ENCODE data around the gene HOXB6.
A peak's percentile ranks its signal among the peaks of the same experiment; 100 is the strongest.

The HOXB6 gene

DNA sequence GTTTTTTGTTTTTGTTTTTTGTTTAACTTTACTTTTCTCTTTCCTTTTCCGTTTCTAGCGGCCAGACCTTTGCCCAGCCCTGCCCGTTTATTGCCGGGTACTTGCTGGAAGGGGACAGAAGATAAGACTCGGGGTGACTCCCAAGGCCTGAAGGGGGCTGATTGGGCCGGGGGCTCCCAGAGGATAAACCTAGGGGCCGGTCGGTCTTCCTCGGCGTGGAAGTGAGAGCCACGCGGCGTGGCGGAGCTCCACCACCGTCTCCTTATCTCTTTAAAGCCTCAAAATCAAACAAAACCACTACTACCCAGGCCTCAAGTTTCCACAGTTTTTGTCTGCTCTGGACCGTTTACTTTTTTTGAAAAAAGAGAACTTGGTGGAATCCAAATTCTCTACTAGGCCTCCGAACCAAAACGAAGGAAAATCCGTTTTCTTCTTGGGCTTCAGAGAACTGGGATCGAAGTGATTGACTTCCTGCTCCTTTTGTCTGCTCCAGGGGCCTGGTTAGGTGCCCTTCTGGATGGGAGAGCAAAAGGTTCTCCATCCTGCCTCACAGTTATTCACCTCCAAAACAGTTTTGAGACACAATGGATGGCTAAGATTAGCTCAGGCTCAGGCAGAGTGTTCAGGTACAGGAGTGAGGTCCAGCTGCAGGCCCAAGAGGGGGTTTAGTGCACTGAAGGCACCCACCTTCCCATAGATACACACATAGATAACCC lies 29.9 kb upstream of the HOXB6 start:
- no peak for DNase-seq

DNA sequence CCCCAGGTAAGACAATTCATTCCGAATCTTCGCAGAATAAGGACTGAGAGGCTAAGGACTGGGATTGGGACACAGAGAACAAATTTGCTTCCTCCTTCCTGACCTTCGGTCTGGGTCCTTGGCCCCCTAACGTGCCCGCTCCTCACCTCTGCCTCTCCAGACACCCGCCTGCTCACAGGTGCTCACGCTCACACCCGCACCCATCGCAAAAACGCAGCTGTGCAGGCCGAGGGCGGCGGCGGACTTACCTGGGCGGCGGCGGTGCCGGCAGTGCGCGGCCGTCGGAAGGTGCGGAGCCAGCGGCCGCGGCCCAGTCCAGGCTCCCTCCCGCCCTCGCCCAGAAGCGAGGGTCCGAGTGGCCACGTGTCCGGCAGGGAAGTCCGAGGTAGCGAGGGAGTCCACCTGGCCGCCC lies 28.5 kb upstream of the HOXB6 start:
- no peak for DNase-seq

DNA sequence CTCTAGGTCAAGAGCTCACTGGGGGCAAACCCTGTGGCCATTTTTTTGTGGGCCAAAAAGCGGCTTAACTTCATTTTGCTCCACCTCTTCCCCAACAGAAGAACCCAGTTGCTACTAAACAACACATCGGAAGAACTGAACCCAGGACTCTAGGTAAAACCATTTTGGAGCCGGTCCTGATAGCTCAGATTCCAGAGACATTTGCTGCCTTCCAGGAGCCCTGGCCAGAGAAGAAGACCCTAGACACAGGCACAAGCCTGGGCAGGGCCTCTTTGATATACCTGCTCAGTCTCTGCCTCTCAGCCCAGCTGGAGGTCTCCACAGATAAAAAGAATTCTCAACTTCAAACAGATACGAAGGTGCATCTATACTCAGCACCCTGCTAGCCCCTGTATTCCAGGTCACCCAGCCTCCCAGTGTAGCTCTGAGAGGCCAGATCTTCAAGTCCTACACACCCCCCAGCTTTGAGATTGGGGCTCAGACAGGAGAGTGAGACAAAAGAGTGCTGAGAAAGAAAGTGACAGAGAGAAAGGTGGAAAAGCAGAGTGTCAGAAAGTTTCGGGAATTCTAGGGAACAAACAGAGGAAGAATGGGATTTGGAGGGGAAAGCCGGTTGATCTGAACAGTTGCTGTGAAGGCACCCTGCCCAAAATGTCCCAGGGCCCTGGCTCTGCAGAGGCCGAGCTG lies 27.9 kb upstream of the HOXB6 start:
- no peak for DNase-seq

- no peak for DNase-seq
Measured at GRCh38 chr17:48631693-48632578, 27.1 kb upstream of the HOXB6 start.

DNA sequence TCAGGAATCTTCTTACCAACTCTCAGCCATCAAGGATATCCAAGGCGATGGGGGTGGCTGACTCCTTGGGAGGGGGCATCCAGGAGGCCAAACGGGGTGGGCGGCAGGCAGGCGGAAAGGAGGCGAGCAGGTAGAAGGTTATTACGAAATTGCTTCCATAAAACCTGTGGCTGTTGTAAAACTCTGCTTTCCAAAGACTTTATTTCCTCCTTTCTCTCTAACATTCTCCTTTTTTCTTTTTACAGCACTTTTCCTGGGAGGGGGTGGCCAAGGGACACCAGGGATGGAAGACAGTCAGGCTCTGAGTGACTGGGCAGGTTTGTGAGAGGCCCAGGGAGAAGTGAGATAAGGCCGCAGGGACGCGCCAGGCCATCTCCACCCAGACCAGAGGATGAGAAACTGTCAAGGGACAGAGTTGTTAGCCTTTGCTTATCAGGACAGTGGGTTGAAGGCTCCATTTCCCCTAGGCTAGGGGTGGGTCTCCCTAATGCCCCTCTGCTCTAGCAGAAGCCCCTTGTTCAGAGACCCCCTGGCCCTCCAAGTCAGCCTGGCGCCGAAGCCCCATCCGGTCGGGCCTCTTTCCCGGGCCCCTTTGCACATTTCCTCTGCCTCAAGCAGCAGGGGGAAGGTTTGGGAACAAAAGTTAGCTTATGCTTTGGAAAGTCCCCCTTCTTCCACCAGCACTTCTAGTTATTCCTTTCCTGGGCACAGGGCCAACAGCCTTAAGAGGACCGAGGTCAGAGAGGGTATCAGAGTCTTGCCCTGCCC lies 26.3 kb upstream of the HOXB6 start:
- no peak for DNase-seq

GRCh38 chr17:48630009-48630924 lies 25.5 kb upstream of the HOXB6 start:
- no peak for DNase-seq

DNA sequence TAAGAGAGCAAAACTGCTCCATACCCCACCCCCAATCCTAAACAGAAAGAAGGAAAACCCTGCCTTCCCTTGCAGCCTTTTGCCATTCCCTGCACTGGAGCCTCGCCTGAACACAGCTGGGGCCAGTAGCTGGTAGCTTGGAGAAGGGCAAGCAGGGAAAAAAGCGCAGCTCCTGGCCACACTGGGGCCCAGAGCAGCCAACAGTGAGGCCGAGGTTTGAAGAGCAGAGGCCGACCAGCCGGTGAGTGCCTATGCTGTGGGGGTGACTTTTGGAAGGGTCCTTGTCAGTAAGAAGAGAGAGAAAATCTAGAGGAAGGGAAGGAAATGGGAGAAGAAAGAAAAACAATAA lies 24.6 kb upstream of the HOXB6 start:
- no peak for DNase-seq

- no peak for DNase-seq
Measured at GRCh38 chr17:48628649-48629410, 24.0 kb upstream of the HOXB6 start.

DNA sequence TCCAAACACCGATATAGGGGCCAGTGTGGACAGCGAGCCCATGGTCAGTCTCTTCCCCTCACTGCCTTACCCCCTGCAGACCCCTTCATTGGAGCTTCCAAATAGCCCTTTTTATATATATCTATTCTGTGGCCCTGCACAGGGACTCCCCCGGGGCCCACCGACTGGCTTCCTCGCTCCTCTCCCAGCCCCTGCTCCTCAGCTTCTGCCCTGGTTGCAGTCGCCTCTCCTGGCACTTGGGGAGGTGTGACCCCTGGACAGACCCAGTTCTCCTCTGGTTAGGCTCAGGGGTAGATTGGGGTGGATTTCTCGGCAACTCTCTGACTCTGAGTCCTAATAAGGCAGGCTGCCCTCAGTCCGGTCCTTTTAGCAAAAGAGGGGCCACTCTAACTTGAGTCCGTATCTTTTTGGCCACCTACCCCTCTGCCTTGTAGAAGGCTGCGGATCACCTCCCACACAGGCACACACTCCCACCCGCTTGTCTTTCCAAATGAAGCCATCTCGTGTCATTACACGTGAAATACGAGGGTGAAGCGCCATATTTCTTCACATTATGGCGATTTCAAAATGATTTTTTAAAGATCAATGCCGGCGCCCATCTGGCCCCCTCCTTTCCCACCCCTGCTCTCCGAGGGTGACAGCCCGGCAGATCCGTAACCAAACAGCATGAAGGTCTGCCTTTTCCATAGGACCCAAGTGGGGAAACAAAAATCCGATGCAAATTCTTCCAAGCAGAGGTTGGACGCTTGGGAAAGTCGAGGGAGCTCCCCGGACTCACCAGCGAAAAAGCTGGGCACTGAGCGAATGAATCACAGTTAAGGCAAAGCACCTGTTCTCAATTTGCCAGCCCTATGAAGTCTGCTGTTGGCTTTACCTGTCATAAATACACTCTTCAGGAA lies 23.1 kb upstream of the HOXB6 start:
- DNase-seq, result no peak

DNA sequence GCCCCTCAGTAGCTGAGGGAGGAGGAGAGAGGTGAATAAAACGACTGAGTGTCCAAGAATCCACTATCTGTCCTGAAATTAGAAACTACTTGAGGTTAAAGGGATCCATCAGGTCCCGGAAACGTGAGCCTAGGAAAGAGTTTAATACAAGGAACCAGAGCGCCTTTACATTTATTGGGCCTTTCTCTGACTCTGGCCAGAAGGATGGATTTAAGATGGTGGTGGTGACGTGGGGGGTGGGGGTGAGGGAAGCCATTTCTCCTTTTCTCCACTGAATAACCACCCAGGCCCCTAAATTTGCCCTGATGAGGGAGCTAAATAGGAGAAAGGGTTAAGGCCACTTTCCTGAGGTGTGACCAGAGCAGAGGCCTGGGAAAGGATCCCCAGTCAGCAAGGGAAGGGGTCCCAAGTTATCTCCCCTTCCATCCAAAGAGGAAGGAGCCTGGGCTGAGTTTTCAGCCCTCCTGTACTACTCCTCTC lies 22.4 kb upstream of the HOXB6 start:
- no peak for DNase-seq

GRCh38 chr17:48626245-48627117 lies 21.7 kb upstream of the HOXB6 start, which contains the start of gene HOXB9:
Gene HOXB9 (minus strand): TSS chr17:48626358. CDS start chr17:48626269, 89 bp downstream.
- DNase-seq, result peak; percentile 50

DNA sequence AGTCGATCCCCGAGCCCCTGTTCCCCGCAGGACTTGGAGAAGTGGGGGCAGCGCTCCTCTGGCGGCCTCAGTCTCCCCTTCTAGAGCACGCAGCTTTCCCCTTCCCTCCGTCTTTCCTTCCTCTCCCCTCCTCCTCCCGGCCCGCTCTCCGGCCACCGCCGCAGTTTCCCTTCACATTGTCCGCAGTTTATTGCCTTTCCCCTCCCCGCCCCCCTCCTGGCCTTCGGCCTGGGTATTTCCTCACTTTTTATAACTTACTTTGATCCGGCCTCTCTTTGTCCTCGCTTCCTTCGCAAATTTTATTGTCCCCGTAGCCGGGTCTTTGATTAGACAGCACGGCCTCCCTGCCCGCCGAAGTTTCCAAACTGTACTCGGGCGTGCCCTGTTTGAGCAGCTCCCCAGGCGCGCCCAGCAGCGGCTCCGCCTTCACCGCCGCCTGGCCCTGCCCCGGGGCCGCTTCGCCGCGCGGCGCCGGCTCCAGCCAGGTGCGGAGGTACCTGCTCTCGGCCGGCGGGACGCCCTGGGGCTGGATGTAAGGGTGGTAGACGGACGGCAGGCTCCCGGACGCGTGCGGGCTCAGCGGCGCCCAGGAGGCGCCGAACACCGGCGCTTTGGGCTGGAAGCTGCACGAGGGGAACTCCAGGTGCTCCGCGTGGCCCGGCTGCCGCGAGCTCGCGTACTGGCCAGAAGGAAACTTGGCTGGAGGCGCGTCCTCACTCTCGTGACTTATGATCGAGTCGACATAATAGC lies 20.9 kb upstream of the HOXB6 start:
- peak; percentile 48 for DNase-seq

GRCh38 chr17:48624544-48625494 lies 20.0 kb upstream of the HOXB6 start:
- peak; percentile 31 for DNase-seq

GRCh38 chr17:48624118-48624517 lies 19.3 kb upstream of the HOXB6 start:
- no peak for DNase-seq

DNA sequence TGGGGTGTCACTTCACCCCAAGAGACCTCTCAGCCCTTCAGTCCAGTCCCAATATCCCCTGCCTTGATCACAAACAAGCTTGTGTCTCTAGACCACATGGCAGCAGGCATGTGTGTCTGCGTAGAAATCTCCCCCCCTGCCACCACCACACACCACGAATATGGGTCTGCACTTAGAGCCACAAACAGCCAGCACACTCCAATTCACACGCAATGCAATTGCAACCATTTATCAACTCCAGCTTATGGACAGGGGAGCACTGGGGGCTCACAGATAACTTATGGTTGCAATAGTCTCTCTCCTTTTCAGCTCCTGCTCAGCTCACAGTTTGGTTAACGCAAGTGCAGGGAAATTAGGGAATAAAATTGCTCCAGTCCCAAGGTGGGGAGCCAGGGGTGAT lies 18.8 kb upstream of the HOXB6 start:
- no peak for DNase-seq

GRCh38 chr17:48622857-48623256 lies 18.1 kb upstream of the HOXB6 start:
- DNase-seq, result no peak

Data from CD4-positive, alpha-beta T cell treated with Interleukin-17A for 1 hour (primary cell).